NOMO-1 (cell line): Measurements from ENCODE around the gene LLPH.

Source experiments
- DNase-seq, 2 experiments: peaks; one replicate each; lab custom pipeline; 2025; ENCODE audit not compliant: unreplicated experiment in 2 of 2; lab: John Stamatoyannopoulos, UW

Gene LLPH

DNA sequence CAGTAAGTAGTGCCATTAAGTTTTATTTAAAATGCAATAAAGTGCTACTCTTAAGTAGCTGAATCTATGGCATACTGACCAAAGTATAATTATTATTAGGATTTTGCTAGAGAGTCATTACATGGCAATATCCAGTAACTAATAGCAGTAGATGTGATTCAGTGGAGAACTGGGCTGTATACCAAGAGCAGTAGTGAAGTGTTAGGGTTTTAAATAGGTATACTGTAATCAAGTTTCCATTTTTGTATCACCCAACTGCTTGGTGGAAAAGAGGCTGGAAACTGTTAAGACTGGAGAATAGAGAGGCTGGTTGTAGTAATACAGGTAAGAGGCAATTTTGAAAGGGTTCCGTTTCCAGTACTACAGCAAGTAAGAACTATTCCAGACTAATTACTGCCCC lies 13.3 kb upstream of the LLPH start:
- no peak for DNase-seq

DNA sequence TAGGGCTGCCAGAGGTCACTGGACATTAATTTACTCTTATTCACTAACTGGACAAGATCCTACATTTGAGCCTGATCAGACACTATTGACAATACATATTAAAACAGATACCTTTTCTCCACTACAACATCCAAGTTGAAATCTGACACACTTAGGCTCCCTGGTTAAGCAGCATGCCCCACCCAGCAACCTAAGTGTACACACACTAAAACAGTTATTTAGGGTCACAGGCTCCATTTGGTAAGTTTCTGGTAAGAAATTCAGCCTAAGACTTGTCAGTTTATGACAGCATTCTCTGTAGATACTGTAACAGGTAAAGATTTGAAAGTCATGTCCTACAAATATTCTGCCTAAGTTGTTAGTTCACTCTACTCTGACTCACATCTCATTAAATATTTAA lies 12.3 kb upstream of the LLPH start:
- no peak for DNase-seq

GRCh38 chr12:66141299-66141698 lies 10.7 kb upstream of the LLPH start:
- no peak for DNase-seq

- DNase-seq, result peak in 1 of 2 experiments; percentile 50
Observed at GRCh38 chr12:66140731-66141130, 10.2 kb upstream of the LLPH start.

DNA sequence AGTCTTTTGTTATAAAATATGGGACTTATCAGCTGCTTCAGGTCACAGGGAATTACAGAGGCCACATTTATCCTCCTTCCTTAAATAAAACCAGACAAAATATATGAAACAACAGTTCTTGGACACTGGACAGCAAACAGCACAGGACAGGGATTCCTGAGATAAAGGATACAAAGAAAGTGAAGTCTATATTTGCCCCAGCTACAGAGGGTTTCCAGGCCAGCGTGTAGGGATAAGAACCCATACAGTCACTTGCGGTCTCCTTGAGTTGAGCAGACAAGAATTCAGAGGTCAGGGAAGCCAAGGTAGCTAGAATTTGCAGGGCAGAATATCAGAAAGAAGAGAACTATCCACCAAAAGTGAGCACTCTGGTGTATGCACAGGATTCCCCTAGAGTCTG lies 8.8 kb upstream of the LLPH start:
- no peak for DNase-seq

DNA sequence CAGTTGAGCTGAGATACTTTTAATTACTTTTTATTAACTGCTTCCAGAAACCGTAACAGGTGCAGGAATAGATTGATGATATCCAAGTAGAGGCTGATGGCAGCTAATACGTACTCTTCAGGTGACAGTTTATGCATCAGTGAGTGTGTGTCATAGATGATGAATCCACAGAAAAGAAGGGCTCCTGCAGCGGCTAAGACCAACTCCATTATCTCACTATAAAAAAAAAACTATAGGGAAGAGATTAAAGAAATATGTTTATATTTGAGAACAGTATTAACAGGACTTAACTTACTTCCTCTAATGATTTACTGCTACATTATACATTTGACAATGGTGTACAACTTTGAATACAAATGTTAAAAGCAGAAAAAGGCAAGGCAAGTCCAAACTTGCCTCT lies 7.4 kb upstream of the LLPH start:
- DNase-seq, result no peak

GRCh38 chr12:66132408-66132807 lies 1.9 kb upstream of the LLPH start:
- no peak for DNase-seq

DNA sequence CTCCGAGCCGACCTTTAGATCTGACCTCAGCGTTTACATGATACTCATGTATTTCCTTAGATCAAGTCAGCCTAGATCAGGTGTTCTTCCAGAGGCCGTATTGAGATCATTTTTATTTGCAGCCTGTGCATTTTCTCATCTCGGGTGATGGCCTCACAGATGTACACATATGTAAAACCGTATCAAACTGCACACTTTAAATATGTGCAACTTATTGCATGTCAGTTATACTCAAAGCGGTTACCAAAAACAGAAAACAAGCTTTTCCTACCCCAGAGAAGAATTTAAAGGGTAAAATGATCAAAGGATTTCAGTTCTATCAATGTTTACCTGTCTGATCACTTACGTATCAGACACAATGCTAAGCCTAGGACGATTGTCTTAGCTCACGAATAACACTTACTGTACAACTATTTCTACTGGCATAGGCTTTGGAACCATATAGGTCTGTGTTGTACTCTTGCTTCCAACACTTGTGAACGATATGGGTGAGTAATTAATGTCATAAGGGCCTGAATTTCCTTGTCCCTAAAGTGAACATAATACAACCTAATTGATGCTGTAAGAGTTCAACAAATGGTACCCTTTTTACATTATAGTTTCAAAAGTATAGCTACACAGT lies 628 bp upstream of the LLPH start:
- no peak for DNase-seq

GRCh38 chr12:66129934-66130266 lies 650 bp downstream of the LLPH start:
- peak in 1 of 2 experiments; percentile 30 for DNase-seq

DNA sequence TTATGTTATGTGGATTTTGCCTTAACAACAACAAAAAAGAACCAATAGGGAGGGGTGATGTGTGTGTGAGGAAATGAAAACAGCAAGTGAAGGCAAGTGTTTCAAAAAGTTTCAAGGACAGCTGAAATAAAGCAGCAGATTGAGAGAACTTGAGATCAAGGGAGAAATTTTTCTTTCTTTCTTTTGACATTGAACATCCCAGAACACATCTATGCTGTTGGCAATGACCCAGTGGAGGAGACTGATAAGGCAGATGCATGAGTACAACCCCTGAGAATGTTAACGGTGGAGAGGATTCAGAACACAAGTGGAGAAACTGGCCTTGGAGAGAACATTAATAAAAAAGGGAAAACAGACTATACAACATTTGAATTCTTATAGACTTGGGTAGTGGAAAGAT lies 2.9 kb downstream of the LLPH start:
- DNase-seq, result no peak

DNA sequence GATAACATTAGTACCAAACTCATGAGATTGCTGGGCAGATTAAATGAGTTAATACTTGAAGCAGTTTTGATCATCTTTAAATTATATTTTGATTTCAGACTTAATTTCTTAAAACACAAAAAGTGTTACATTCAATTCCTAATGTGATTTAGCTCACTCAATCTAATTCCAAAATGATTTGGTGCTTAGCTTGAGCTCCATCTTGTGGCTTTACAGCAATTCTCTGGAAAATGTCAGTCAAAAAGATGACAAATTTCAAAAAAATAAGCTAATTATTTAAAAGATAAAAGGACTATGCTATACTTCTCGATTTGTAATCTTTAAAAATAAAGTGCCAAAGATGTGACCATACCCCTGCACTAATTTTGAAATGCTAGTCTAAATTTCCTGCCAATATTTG lies 10.1 kb downstream of the LLPH start:
- DNase-seq, result no peak

- DNase-seq, result peak; percentile 63 to 86
Observed at GRCh38 chr12:66119870-66120241, 10.7 kb downstream of the LLPH start.

- peak; percentile 53 to 87 for DNase-seq
Observed at GRCh38 chr12:66119229-66119869, 11.2 kb downstream of the LLPH start.

DNA sequence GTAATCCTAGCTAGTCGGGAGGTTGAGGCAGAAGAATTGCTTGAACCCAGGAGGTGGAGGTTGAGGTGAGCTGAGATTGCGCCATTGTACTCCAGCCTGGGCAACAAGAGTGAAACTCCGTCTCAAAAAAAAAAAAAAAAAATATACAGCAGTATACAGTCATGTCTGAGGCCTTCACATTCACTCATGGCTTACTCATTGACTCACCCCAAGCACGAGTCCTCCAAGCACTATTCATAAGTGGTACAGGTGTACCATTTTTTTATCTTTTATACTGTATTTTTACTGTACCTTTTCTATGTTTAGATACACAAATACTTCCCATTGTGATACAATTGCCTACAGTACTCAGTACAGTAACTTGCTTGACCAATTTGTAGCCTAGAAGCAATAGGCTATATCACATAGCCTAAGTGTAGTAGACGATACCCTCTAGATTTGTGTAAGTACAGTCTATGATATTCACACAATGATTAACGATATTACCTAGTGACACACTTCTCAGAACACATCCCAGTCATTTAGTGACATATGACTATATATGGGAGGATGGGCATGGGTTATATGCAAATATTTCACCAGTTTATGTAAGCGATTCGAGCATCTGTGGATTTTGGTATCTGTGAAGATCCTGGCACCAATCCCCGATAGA lies 12.2 kb downstream of the LLPH start:
- no peak for DNase-seq

DNA sequence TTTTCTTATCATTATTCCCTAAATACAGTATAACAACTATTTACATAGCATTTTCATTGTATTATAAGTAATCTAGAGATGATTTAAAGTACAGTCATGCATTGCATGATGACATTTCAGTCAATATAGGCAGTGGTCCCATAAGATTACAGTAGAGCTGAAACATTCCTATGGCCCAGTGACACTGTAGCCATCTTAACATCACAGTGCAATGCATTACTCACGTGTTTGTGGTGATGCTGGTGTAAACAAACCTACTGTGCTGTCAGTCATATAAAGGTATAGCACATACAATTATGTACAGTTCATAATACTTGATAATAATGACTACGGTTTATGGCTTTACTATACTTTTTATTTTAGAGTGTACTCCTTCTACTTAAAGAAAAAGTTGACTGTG lies 13.3 kb downstream of the LLPH start:
- DNase-seq, result no peak

GRCh38 chr12:66115071-66115600 lies 15.4 kb downstream of the LLPH start:
- DNase-seq, result no peak

GRCh38 chr12:66113471-66113870 lies 17.1 kb downstream of the LLPH start:
- no peak for DNase-seq

GRCh38 chr12:66111605-66112004 lies 18.9 kb downstream of the LLPH start:
- peak in 1 of 2 experiments; percentile 18 for DNase-seq

DNA sequence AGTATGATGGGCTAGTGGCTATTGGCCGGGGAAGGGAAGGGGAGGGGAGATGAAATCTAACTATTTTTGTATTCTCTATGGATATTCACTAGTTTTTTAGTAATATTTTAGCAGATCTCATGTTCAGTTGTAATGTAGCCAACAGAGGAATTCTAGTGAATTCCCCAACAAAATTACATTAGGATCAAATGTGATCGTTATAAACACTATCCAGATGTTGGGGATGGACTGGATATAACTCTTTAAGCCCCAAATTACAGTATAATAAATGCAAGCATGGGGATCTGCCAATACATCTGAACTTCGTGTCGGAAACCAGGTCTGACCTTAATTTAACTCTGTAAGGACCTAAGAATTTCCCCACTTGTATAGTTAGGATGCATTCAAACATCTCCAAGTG lies 21.5 kb downstream of the LLPH start:
- DNase-seq, result no peak

DNA sequence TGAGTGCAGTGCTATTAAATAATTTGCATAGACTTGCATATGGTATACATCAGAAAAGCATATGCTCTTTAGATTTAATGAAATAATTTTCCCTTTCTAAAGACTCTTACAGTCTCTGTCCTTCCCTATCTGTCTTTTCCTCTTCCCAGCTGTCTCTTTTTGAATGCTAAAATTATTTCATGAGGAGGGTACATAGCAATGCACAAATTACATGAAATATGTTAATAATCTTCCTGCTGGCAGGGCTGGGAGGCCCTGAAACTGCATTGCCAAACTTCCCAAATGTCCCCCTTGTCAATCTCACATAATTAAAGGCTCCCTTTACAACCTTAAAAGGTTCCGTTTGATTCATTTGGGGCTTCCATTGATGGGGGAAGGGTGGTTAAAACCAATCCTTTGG lies 22.2 kb downstream of the LLPH start:
- no peak for DNase-seq

- DNase-seq, result peak; percentile 66 to 96
Observed at GRCh38 chr12:66107451-66107915, 23.1 kb downstream of the LLPH start.
